HT1080 (cell line): ENCODE data around the gene GRSF1. TPM values are rescaled to one million over a fixed set of nuclear protein-coding genes. Genes with fewer than 3 reads are reported as not detected.

Experiments used
- small RNA-seq: library from RNA; depleted of rRNA; stranded (forward); fragments of <200 nt; gene quantifications from one replicate; pipeline ENCODE3, GENCODE V24; 2014
- total RNA-seq: library from RNA; depleted of rRNA; stranded (reverse); fragments of >200 nt; shearing (Covaris generic); gene quantifications from 2 replicates; pipeline ENCODE4 v1.2.3, GENCODE V29; 2014; rRNA removed

Gene GRSF1
- total RNA-seq, 1 experiment from 2014 or later, result 109 TPM

Small RNAs within 50 kb of the gene (small RNA-seq; reads per million reads assigned to genes)
- gene RF00026 (not detected), gene RNU6-891P (not detected)

Other genes starting within 250 kb of the GRSF1 start
- gene AMBN, start 247.6 kb downstream of the GRSF1 start, total RNA-seq, result not detected in 2 replicates
- gene ENAM, start 211.1 kb downstream of the GRSF1 start, total RNA-seq, result 0.20 TPM in 1 of 2 replicates, not detected in the other
- not detected in 2 replicates for gene JCHAIN, start 173.4 kb downstream of the GRSF1 start, total RNA-seq
- gene UTP3, start 151.4 kb downstream of the GRSF1 start, total RNA-seq, result 39.7 and 57.2 TPM in 2 replicates
- gene RUFY3, start 117.9 kb downstream of the GRSF1 start, total RNA-seq, result 7.9 and 10.6 TPM in 2 replicates
- 4.4 and 4.5 TPM in 2 replicates for gene MOB1B, start 62.5 kb upstream of the GRSF1 start, total RNA-seq
- 23.3 and 30.7 TPM in 2 replicates for gene DCK, start 153.8 kb upstream of the GRSF1 start, total RNA-seq